Measurements from ENCODE around the gene SHB.

Gene SHB

GRCh38 chr9:37958154-37958553 is 110.9 kb downstream of the SHB start:
- Histone ChIP-seq H3K4me1 (no peaks in the 10 kb centered on the region), H3K27me3 (ENCODE audit: control insufficient read depth, insufficient read depth, low read length) (no peaks in the 10 kb centered on the region), H3K4me3 (ENCODE audit: low read depth, low read length) (no peak overlapping the region), H3K36me3 (ENCODE audit: control insufficient read depth, insufficient read depth, low read length) (no peaks in the 10 kb centered on the region), H3K9ac (no peak overlapping the region), H3K9me3 (ENCODE audit: control insufficient read depth, low read length) (no peaks in the 10 kb centered on the region), H3K27ac (no peak overlapping the region), H3K4me2 (ENCODE audit: low read length) (no peak overlapping the region), H3K79me2 (no peaks in the 10 kb centered on the region), H2AFZ (no peak overlapping the region)
- TF ChIP-seq CTCF (IDR thresholded peaks at IDR 0.05): no peak

DNA sequence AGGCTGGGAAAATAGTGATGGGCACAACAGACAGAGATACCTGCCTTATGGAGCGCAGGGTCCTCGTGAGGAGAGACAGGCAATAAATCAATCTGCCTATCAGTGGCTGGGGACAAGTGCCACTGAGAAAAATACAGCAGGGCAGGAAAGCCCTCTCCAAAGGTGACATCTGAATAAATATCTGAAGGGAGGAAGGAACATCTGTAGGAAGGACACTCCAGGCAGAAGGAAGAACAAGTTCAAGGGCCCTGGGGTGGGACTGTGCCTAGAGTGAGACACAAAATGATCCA is 111.4 kb downstream of the SHB start:
- H3K27ac ChIP-seq: no peak overlapping the region
- no peak overlapping the region for H3K9ac ChIP-seq
- H3K4me1 ChIP-seq: no peaks in the 10 kb centered on the region
- H3K4me2 ChIP-seq (ENCODE audit: low read length): no peak overlapping the region
- H3K27me3 ChIP-seq (ENCODE audit: control insufficient read depth, insufficient read depth, low read length): no peaks in the 10 kb centered on the region
- H3K9me3 ChIP-seq (ENCODE audit: control insufficient read depth, low read length): no peaks in the 10 kb centered on the region
- no peak for TF ChIP-seq CTCF (IDR thresholded peaks at IDR 0.05)
- H3K36me3 ChIP-seq (ENCODE audit: control insufficient read depth, insufficient read depth, low read length): no peaks in the 10 kb centered on the region
- H3K4me3 ChIP-seq (ENCODE audit: low read depth, low read length): no peak overlapping the region
- H3K79me2 ChIP-seq: no peaks in the 10 kb centered on the region
- no peak overlapping the region for H2AFZ ChIP-seq

DNA sequence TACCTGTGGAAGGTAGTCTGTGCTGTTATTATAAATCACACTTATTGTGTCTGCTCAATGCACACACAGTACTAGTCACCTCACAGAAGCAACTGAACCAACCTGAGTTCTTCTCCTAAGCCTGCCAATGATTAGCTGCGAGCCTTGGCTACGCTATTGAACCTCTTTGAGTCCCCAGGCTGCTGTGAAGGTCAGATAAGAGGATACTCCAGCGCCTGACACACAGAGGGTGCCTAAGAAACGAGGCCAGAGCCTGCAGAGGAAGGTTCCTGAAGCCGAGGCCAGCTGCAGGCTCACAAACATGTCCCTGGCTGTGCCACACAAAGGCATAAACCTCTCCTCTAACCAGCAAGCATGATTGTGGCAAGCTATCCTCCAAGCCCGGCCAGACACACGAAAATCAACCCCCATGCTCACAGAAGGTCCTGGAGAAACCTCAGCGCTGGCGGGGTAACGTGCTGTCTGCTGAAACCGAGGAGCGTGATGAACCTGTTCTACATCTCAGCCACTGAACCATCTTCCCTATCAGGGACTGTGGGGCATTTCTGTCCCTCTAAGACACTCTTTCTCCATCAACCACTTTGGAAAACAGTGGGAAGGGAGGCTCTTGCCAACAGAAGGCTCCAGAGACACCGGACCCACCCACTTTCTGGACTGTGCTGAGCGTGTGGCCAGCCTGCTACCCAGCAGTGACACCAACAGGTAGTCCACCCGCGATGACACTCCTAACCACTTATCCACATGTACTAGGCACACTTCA is 111.9 kb downstream of the SHB start:
- no peaks in the 10 kb centered on the region for H3K9me3 ChIP-seq (ENCODE audit: control insufficient read depth, low read length)
- no peak overlapping the region for H2AFZ ChIP-seq
- no peaks in the 10 kb centered on the region for H3K79me2 ChIP-seq
- TF ChIP-seq CTCF (IDR thresholded peaks at IDR 0.05): no peak
- H3K4me1 ChIP-seq: no peaks in the 10 kb centered on the region
- no peak overlapping the region for H3K9ac ChIP-seq
- H3K4me2 ChIP-seq (ENCODE audit: low read length): no peak overlapping the region
- no peaks in the 10 kb centered on the region for H3K27me3 ChIP-seq (ENCODE audit: control insufficient read depth, insufficient read depth, low read length)
- no peak overlapping the region for H3K4me3 ChIP-seq (ENCODE audit: low read depth, low read length)
- H3K36me3 ChIP-seq (ENCODE audit: control insufficient read depth, insufficient read depth, low read length): no peaks in the 10 kb centered on the region
- no peak overlapping the region for H3K27ac ChIP-seq

DNA sequence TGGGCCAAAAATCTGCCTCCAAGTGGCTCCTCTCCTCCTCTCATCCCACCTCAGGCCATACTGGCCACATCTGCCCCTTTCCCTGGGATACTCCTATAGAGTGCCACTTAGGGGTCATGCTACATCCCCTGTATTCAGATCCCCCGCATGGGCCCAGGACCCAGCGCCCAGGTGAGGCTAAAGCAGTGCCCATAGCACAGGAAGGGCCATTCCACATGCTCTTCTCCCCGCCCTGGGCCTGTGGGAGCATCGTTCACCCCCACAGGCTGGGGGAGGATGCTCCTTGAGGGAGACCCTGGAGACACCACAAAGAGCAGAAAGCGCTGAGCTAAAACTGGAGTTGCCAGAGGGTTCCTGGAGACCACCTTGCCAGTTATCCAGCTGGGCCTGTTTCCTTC is 112.6 kb downstream of the SHB start:
- Histone ChIP-seq H3K79me2 (no peaks in the 10 kb centered on the region), H2AFZ (no peak overlapping the region), H3K27ac (no peak overlapping the region), H3K9me3 (ENCODE audit: control insufficient read depth, low read length) (no peaks in the 10 kb centered on the region), H3K27me3 (ENCODE audit: control insufficient read depth, insufficient read depth, low read length) (no peaks in the 10 kb centered on the region), H3K4me2 (ENCODE audit: low read length) (no peak overlapping the region), H3K9ac (no peak overlapping the region), H3K36me3 (ENCODE audit: control insufficient read depth, insufficient read depth, low read length) (no peaks in the 10 kb centered on the region), H3K4me3 (ENCODE audit: low read depth, low read length) (no peak overlapping the region), H3K4me1 (no peaks in the 10 kb centered on the region)
- no peak for TF ChIP-seq CTCF (IDR thresholded peaks at IDR 0.05)

- H3K27me3 ChIP-seq (ENCODE audit: control insufficient read depth, insufficient read depth, low read length): no peaks in the 10 kb centered on the region
- no peaks in the 10 kb centered on the region for H3K79me2 ChIP-seq
- no peak for TF ChIP-seq CTCF (IDR thresholded peaks at IDR 0.05)
- no peak overlapping the region for H3K9ac ChIP-seq
- H3K4me1 ChIP-seq: no peaks in the 10 kb centered on the region
- no peak overlapping the region for H3K4me3 ChIP-seq (ENCODE audit: low read depth, low read length)
- H3K27ac ChIP-seq: no peak overlapping the region
- H3K9me3 ChIP-seq (ENCODE audit: control insufficient read depth, low read length): no peaks in the 10 kb centered on the region
- no peaks in the 10 kb centered on the region for H3K36me3 ChIP-seq (ENCODE audit: control insufficient read depth, insufficient read depth, low read length)
- H2AFZ ChIP-seq: no peak overlapping the region
- no peak overlapping the region for H3K4me2 ChIP-seq (ENCODE audit: low read length)
Measured at GRCh38 chr9:37955781-37956422, 113.1 kb downstream of the SHB start.

Data from parathyroid adenoma (tissue), 2 donors.